ENCODE results near the gene DNHD1. TPM values are rescaled to one million over a fixed set of nuclear protein-coding genes. Genes with fewer than 3 reads are reported as not detected.

DNHD1 gene
- total RNA-seq, 1 donor from 2014 or later = 9.3 TPM

DNA sequence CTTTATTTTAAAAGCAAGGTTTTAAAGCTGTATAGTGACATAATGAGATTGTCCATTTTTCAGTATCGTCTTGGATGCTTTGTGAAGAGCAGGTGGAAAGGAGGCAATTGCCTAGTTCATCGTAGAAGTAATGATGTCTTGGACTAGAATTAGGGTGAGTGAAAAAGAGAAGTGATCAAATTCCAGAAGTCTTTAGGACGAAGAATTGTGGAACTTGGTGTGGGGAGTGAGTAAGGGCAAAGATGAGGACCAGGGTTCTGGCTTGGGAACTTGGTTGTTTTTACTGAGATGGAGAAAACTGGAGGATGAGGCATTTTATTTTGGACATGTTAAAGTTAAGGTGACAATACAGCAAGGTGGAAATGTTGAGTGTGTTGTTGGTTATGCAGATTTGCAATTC lies 107.7 kb downstream of the DNHD1 start:
- TF ChIP-seq, protein P1, sequence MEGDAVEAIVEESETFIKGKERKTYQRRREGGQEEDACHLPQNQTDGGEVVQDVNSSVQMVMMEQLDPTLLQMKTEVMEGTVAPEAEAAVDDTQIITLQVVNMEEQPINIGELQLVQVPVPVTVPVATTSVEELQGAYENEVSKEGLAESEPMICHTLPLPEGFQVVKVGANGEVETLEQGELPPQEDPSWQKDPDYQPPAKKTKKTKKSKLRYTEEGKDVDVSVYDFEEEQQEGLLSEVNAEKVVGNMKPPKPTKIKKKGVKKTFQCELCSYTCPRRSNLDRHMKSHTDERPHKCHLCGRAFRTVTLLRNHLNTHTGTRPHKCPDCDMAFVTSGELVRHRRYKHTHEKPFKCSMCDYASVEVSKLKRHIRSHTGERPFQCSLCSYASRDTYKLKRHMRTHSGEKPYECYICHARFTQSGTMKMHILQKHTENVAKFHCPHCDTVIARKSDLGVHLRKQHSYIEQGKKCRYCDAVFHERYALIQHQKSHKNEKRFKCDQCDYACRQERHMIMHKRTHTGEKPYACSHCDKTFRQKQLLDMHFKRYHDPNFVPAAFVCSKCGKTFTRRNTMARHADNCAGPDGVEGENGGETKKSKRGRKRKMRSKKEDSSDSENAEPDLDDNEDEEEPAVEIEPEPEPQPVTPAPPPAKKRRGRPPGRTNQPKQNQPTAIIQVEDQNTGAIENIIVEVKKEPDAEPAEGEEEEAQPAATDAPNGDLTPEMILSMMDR (IDR thresholded peaks at IDR 0.05; ENCODE audit: partially characterized antibody, unreplicated experiment) = no peak
- Mint-ChIP-seq H3K27me3 (ENCODE audit: unreplicated experiment) (peaks cover 4% of the 10 kb centered on the region), H3K9me3 (ENCODE audit: unreplicated experiment) (peaks cover 6% of the 10 kb centered on the region), H3K36me3 (ENCODE audit: unreplicated experiment) (no peaks in the 10 kb centered on the region), H3K4me3 (ENCODE audit: unreplicated experiment) (no peak overlapping the region), H3K27ac (ENCODE audit: unreplicated experiment) (no peak overlapping the region), H3K4me1 (ENCODE audit: low read depth, unreplicated experiment) (peaks cover 16% of the 10 kb centered on the region)
- DNase-seq = no peak

DNA sequence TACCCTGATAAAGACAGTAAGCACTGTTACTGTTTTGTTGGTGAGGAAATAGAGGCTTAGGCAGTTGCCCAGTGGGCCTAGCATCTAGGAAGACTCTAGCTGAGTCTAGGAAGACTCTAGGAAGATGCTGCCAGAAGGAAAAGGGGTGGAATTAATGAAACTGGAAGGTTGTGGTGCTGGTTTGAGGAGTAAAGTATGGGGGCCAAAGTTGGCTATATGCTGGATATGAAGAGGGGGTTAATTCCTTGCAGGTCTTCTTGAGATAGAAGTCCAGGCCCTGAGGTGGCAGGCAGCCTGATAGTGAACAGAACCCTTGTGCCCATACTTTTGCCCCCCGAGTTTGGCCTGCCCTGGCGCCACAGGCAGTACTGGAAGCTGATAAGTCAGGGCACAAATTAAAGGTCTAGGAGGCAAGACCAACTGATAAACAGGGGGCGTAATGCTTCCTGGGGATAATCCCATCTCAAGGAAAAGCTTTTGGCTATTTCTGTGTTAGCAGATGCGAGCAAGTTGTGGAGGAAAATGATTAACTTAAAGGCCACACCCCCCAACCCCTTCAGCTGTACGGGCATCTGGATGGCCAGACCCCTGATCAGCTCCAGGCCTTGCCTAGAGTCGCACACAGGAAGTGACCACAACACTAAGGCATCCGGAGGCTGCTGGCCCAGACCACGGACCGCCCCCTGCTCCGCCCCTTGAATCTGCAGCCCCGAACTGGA lies 109.5 kb downstream of the DNHD1 start:
- Mint-ChIP-seq H3K27me3 (ENCODE audit: unreplicated experiment) (peaks cover 11% of the 10 kb centered on the region), H3K9me3 (ENCODE audit: unreplicated experiment) (peaks cover 8% of the 10 kb centered on the region), H3K36me3 (ENCODE audit: unreplicated experiment) (no peaks in the 10 kb centered on the region), H3K4me1 (ENCODE audit: low read depth, unreplicated experiment) (peaks cover 16% of the 10 kb centered on the region), H3K27ac (ENCODE audit: unreplicated experiment) (peak overlapping the region; percentile 88), H3K4me3 (ENCODE audit: unreplicated experiment) (peak overlapping the region; percentile 81)
- TF ChIP-seq, protein P1 (IDR thresholded peaks at IDR 0.05; ENCODE audit: partially characterized antibody, unreplicated experiment) = no peak
- peak; percentile 90 for DNase-seq

DNA sequence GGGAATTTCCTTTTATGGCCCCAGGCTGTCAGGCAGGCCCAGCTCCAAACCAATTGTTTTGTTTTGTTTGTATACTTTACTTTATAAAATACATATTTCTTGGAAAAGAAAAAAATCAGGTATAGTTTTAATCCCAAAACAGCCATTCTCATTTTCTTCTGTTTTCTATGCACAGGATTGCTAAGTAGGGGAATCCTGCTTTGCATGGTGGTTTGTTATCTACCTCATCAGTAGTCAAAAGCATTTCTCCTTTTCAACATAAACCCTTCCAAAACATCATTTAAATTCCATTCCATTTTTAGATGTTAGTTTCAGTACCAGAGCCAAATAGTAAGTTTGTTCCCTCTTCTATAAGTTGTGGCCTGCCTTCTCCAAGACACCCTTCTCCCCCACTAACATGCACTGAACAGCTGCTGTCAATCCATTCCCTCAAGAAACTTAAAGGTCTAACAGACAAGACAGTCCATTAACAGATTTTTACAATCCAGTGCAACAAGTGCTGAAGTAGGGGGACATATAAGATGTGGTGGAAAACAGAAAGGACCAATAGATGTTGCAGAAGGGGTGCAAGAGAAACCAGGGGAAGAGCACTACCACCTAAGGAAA lies 110.2 kb downstream of the DNHD1 start:
- Mint-ChIP-seq H3K27me3 (ENCODE audit: unreplicated experiment) (peaks cover 11% of the 10 kb centered on the region), H3K4me1 (ENCODE audit: low read depth, unreplicated experiment) (peaks cover 15% of the 10 kb centered on the region), H3K4me3 (ENCODE audit: unreplicated experiment) (peak overlapping the region; percentile 81), H3K9me3 (ENCODE audit: unreplicated experiment) (peaks cover 8% of the 10 kb centered on the region), H3K36me3 (ENCODE audit: unreplicated experiment) (no peaks in the 10 kb centered on the region), H3K27ac (ENCODE audit: unreplicated experiment) (peak overlapping the region; percentile 88)
- TF ChIP-seq, protein P1 (IDR thresholded peaks at IDR 0.05; ENCODE audit: partially characterized antibody, unreplicated experiment) = no peak
- DNase-seq = no peak

DNA sequence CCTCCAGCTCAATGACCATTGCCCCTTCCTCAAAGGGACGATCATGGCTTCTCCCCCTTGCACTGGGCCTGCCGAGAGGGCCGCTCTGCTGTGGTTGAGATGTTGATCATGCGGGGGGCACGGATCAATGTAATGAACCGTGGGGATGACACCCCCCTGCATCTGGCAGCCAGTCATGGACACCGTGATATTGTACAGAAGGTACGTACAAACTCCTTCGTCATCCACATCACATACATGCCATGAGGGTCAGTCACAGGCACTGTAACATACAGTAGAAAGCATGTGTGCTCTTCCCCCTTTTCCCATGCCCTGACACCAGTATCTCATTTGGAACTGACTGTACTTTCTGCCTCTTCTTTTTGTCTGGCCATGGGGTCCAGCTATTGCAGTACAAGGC lies 110.9 kb downstream of the DNHD1 start:
- peaks cover 8% of the 10 kb centered on the region for H3K9me3 Mint-ChIP-seq (ENCODE audit: unreplicated experiment)
- peak overlapping the region; percentile 25 for H3K27ac Mint-ChIP-seq (ENCODE audit: unreplicated experiment)
- H3K4me1 Mint-ChIP-seq (ENCODE audit: low read depth, unreplicated experiment) = peaks cover 11% of the 10 kb centered on the region
- no peak overlapping the region for H3K4me3 Mint-ChIP-seq (ENCODE audit: unreplicated experiment)
- DNase-seq = no peak
- peaks cover 11% of the 10 kb centered on the region for H3K27me3 Mint-ChIP-seq (ENCODE audit: unreplicated experiment)
- TF ChIP-seq, protein P1 (IDR thresholded peaks at IDR 0.05; ENCODE audit: partially characterized antibody, unreplicated experiment) = no peak
- H3K36me3 Mint-ChIP-seq (ENCODE audit: unreplicated experiment) = no peaks in the 10 kb centered on the region
